Stimulated activated CD4-positive, alpha-beta T cell treated with anti-CD3 and anti-CD28 coated beads, TNF-alpha, amount 100 ng/mL, for 4 hours (primary cell): ENCODE measurements around the gene SH3BP1.

Source experiments
- DNase-seq, 3 experiments: peaks; one replicate each; pipeline ENCODE4 v3.0.0-alpha.2; 2020; ENCODE audit warnings: low read depth in 3 of 3

Gene SH3BP1

DNA sequence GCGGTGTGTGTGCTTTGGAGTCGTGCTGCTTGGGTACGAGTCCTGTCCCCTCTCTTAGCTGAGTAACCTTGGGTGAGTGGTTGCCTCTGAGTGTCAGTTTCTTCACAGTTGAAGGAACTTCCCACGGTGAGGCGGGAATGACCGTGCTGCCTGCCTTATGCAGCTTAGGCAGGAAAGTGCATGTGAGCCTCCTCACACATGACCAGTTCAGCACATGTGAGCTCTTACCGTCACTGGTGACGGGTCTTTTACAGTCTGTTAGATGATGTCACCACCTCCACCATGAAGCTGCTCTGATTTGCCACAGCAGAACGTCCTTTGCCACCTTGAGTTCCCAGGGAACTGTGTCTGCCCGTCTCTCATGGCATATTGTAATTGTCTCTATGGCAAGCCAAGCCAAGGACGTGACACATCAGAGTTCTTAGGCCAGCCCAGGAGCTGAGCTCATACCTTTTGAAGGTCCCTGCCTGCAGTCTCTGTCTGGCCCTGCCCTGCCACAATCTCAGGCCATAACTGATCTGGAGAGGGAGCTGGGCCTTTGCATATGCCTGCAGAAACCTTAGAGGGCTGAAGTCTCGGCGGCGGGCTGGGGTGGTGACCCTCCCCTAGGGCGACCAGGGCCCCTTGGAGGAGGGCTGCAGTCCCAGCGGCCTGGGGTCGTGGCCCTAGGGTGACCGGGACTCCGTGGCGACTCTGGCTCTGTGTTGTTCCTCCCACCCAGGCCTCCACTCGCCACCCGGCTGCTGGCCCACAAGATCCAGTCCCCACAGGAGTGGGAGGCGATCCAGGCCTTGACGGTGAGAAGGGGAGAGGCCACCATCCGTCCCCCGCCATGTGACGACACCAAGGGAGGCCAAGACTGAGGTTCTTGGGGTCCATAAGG, 23.0 kb upstream of the SH3BP1 start:
- no peak for DNase-seq

DNA sequence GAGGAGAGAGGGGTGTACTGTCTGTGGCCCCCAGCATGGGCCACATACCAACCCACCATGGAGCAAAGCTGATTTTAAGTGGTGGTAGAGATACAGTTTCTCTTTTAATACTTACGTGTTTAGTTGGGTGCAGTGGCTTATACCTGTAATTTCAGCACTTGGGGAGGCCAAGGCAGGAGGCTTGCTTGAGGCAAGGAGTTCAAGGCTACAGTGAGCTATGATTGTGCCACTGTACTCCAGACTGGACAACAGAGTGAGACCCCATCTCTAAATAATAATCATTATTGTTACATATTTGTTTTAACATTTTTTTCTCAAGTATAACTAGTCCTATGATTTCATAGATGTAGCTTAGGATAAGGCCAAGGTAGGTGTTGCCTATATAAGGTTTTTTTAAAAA, 22.0 kb upstream of the SH3BP1 start:
- no peak for DNase-seq

DNA sequence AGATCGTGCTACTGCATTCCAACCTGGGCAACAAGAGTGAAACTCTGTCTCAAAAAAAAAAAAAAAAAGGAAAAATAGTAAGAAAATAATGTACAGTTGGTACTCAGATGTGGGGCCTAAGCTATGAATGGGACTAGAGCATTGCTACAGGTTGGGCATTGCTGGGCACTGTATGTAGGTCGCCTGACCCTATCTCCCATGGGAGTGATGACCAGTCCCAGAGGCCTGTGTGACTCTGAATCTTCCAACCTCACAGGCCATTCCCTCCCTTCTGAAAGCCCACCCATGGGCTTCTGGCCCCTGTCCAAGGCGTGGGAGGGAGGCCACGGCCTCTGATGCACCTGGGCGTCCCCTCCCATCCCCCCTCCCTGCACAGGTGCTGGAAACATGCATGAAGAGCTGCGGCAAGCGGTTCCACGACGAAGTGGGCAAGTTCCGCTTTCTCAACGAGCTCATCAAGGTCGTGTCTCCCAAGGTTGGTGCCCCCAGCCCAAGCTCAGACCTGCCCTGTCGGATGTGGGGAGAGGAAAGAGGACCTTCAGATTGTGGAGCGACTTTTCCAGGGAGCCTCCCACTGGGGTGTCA, 21.3 kb upstream of the SH3BP1 start:
- no peak for DNase-seq

DNA sequence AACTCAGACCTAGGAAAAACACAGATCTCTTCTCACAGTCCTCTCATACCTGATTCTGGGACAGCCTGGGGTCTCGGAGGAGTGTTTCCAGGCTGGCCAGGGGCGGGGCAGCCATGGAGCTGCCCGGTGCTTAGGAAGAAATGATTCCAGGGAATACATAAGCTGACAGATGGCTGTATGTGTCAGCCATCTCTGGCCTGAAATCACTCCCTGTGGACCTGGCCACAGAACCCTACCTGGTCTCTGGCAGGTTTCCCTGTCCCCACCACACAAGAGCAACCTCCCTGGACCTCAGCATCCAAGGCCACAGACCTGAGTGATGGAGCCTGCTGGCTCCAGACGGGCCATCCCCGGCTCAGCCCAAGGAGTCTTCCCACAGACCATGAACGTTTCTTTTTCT, 20.8 kb upstream of the SH3BP1 start:
- no peak for DNase-seq

DNA sequence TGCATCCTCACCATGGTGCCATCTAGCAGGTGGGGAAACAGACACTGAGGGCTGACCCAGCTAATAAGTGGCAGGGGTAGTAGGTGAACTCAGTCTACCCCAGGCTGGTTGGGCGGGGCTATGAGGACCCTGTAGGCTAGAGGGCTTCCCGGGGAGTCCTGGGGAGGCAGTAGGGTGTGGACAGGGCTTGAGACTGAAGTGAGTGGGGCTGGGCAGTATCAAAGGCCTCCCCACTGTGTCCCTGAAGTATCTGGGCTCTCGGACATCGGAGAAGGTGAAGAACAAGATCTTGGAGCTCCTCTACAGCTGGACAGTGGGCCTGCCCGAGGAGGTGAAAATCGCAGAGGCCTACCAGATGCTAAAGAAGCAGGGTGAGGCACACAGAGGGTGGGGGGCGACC, 19.5 kb upstream of the SH3BP1 start:
- DNase-seq: no peak

DNA sequence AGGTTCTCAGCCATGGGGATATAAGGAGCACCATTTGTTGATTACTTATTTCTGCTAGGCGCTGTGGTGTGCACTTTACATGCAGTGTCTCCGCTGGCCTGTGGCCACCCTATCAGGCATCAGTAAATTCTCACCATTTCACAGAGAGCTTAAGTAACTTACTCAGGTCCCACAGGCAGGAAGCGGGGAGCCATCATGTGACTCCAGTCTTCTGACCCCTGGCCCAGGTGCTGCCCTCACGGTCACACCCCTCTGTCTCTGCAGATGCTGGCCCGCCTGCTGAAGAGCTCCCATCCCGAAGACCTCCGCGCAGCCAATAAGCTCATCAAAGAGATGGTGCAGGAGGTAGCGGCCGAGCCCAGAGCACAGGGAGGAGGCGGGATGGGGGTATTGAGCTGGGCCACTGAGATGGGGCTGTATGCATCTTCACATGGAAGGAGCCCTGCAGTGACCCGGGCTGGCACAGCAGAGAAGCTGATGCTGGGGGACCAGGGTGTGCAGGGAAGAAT, 18.1 kb upstream of the SH3BP1 start:
- DNase-seq: no peak

DNA sequence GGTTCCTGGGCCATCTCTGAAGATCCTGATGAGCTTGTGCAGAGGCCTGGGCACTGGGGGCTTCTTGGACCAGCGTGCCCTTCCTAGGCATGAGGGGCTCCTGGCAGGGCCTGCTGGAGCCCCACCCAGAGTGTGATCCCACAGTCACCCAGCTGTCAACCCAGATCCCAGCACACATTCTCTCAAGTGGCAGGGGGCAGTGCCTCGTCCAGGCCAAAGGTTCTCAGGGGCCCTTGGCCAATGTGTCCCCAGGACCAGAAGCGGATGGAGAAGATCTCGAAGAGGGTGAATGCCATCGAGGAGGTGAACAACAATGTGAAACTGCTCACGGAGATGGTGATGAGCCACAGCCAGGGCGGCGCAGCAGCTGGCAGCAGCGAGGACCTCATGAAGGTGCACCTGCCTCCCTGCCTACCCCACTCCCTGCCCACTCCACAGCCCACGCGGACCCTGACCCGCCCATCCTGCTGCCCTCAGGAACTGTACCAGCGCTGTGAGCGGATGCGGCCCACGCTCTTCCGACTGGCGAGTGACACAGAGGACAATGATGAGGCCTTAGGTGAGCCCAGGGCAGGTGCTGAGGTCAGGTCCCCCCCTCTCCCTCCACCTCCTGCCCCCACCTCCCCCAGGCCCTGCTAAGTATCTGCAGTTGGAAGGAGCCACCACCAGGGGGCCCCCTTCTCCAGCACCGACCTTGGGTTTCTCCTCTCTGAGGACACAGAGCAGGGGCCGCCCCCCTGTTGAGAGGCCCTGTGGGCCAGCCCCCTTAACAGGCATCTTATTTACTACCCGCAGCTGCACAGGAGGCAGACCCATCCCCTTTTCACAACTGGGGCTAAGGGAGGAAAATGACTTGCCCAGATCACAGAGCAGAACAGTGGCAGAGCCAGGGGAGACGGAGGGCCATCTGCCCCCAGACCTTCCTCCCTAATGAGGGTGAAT, 16.1 kb upstream of the SH3BP1 start:
- peak in 2 of 3 experiments; percentile 55 to 63 for DNase-seq

DNA sequence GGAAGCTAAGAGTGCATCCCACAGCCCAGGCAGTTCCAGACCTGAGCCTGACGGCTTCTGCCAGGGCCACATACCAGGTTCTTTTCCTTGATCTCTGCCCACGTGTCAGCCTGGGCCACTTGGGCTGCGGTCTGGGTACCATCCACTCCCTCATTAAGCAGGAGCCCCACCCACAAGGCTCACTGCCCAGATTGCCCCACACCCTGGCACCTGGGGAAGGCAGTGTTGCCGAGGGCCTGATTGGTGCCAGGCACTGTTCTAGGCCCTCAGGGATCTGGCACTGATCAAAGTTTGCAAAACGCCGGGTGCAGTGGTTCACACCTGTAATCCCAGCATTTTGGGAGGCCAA, 15.5 kb upstream of the SH3BP1 start:
- no peak for DNase-seq

DNA sequence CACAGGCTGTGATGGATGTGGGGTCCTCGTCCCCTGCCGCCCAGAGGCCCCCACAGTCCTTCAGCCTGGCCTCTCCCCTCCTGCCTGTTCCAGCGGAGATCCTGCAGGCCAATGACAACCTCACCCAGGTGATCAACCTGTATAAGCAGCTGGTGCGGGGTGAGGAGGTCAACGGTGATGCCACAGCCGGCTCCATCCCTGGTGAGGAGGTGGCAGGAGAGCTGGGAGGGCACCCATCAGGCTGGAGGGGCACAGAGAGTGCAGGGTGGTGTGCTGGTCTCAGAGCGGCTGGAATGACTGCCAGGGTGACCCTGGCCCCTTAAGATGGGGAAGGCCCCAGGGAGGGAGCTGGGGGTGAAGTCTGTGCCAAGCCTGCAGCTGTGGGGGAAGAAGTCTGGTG, 14.6 kb upstream of the SH3BP1 start:
- DNase-seq: no peak

DNA sequence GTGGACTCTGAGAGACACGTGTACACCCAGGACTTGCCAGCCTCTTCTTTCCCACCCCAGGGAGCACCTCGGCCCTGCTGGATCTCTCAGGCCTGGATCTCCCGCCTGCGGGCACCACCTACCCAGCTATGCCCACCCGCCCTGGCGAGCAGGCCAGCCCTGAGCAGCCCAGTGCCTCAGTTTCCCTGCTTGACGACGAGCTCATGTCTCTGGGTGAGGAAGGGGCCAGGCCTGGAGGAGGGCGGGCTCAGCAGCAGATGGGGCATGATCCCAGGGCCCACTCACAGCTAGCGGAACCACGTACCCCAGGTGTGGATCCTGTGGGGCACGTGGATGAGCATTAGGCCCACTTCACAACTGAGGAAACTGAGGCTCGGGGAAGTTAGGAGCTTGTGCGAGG, 13.7 kb upstream of the SH3BP1 start:
- DNase-seq: no peak

DNA sequence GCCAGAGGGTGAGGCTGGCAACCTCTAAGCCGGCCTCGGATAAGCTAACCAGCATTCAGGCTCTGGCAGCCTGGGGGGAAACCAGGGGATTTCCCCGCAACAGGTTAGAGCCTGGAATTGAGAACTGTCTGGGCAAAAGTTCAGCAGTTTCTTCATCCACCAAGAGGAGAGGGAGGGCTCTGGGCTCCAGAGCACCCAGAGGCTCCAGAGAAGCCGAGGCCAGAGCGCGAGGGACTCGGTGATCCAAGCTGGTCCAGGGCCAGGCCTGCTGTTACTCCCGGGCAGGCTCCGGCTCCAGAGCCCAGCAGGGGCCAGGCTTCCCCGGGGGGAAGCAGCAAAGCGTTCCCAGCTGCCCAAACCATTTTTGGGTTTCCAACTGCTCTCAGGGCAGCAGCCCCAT, 13.3 kb upstream of the SH3BP1 start:
- no peak for DNase-seq

DNA sequence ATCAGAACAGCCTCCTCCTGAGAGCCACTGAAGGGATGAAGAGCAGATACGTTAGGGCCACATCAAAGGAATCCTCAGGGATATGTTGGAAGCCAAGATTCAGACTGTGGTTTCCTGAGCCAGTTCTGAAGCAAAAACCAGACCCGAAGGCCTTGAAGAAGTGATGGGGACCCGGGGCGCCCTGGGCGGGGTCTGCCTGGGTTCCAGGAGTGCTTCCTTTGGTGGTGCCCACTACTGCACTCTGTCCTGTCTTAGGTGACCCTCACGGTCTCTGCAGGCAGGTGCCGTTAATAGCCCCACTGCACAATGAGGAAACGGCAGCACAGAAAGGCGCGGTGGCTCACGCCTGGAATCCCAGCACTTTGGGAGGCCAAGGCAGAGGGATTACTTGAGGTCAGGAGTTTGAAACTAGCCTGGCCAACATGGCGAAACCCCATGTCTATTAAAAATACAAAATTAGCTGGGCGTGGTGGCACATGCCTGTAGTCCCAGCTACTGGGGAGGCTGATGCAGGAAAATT, 12.9 kb upstream of the SH3BP1 start:
- DNase-seq: no peak

DNA sequence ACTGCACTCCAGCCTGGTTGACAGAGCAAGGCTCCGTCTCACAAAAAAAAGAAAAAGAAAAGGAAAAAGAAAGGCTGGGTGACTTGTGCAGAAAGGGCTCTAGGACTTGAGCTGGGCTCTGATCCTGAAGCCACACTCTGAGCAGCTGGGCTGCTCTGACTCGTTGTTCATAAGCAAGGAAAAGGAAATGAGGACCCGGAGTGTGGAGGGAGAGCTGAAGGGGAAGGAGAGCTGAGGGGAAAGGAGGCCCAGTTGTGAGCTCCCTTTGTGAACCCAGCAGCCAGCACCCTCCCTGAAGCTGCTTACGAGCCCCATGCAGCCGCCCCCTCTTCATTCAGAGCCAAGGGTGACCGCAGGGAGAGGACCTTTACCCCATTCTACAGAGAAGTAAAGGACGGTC, 12.3 kb upstream of the SH3BP1 start:
- no peak for DNase-seq

DNA sequence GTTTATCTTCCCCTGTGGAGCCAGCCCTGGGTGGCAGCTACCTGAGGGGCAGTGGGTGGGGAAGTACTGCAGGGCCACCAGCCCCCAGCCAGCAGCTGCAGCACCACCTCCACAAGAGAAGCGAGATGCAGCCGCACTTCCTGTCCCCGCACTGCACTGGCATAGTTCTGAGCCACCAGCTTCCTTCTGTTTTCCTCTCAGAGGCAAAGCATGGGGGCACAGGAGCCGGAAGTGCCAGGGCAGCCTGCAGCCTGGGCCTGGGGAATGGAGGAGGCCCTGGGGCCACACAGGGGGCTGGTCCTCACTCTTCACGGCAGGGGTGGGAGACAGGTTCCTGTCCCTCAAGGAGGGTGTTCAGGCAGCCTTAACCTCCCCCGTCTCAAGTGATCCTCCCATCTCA, 11.9 kb upstream of the SH3BP1 start:
- no peak for DNase-seq

DNA sequence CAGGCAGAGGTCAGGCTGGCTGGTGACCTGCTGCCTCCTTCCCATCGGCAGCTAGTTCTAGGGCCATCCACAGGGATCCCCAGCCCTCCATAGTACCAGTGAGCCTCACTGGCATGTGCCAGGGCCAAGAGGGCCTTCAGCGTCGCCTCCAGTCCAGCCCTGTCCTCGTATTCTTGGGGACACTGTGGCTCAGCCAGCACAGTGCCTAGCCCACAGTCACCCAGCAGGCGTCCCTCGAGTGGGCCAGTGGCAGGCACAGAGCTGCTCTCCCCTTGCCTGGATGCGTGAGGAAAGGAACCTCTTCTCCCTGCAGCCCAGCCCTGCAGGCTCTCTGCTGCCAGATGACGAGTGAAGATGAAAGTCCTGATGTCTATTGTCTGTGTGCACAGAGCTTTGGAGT, 10.6 kb upstream of the SH3BP1 start:
- DNase-seq: no peak

DNA sequence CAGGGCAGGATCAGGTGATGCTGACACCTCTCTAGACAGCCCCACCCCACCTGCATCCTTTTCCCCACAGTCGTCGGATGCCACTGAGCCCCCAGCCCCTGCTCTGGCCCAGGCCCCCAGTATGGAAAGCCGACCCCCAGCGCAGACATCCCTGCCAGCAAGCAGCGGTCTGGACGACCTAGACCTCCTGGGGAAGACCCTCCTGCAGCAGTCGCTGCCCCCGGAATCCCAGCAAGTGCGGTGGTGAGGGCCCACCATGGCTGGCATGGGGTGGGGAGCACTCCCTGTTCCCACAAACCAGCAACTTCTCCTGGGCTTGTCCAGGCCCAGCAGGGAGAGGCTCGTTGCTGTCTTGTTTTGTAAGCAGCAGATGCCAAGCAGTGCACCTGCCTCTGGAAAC, 9.5 kb upstream of the SH3BP1 start:
- no peak for DNase-seq

DNA sequence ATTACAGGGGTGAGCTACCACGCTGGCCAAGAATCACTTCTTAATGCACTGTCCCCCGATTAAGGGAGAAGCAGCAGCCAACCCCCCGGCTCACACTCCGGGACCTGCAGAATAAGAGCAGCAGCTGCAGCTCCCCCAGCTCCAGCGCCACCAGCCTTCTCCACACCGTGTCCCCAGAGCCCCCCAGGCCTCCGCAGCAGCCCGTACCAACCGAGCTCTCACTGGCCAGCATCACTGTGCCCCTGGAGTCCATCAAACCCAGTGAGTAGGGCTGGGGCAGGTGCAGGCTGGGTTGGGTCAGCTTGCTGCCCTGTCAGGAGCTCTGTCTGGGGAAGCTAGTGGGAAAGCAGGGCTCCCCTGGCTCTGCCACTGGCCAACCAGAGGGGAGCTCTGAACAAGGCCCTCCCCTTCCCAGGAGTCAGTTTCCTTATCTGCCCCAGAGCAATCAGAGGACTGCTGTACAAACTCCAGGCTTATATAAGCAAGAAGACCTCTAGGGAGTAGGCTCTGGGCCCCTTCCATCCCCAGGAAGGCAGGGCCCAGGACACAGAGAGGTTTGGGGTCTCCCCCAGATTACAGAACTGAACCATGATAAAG, 8.5 kb upstream of the SH3BP1 start:
- DNase-seq: no peak

DNA sequence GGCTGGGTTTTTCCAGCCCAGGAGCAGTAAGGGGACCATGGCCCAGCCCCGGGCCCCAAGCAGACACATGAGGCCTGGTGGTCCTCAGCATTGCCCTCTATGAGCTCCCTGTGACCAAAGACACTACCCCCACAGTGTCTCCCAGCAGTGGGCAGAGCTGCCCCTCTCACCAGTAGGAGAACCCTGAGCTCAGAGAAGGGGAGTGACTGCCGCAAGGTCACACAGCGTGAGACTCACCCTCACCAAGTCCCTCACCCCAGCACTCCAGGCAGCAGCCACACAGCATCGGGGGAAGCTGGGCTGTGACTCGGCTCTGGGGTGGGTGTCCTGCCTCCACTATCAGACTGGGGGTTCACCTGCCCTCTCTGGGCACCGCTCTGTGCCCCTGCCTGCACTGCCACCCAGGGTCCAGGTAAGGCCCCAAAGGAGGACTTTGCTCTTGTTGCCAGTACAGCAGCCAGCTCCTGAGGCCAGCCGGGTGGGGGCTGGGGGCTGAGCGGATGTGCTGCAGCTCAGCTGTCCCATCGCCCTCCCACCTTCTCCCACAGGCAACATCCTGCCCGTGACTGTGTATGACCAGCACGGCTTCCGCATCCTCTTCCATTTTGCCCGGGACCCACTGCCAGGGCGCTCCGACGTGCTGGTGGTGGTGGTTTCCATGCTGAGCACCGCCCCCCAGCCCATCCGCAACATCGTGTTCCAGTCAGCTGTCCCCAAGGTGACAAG, 7.9 kb upstream of the SH3BP1 start:
- DNase-seq: no peak

DNA sequence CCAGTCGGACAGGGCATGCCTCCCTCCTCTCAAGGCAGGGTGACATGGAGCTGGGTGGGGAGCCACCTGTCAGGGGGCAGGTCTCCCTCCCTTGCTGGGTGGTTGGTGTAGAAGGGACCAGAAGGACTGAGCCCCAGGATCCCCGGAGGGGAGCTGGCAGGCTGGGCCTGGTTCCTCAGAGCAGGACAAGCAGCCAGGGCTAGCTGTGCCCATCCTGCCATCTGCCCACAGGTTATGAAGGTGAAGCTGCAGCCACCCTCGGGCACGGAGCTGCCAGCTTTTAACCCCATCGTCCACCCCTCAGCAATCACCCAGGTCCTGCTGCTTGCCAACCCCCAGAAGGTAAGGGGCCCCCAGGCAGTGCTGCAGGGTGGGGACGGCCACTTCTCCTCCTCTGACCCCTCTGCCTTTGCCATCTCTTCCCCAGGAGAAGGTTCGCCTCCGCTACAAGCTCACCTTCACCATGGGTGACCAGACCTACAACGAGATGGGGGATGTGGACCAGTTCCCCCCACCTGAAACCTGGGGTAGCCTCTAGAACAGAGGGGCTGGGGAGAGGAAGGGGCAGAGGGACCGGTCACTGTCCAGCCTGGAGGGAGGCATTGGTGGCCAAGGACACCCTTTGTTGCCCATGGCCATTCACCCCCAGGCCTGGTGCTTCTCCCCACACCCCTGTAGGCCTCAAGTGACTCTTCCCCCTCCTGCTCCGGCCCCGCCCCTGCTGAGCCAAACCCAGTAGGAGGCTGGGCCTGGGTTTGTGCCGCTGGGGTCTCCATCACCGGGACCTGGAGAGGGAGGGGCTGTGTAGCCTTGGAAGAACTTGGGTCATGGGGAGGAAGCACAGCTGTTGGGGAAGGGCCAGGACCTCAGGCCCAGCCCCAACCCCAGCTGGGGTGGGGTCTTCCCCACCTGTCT, 7.0 kb upstream of the SH3BP1 start:
- DNase-seq: no peak

DNA sequence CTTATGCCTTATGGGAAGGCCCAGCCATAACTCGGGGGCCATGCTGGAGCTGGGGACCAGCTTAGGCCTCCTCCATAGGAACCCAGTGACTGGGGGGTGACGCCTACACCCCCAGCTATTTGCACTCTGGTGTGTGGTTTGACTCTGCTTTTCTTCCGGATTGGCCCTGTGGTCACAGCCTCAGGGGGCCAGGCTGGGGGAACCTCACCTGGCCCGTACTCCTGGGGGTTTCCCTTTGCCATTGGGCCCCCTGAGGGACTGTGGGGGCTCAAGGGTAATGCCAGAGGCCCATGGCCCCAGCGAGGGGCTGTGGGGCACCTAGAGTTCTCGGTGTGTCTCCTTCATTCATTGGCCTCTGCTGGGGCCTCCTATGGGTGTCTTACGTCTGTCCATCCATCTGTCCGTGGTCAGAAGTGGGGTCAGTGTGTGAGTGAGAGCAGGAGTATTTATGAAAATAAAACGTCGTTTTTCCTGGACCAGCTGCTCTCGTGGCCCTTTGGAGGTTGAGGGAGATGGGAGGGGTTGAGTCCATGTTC, 6.3 kb upstream of the SH3BP1 start:
- DNase-seq: no peak
